ENCODE results near the gene EXOC6. TPM values are rescaled to one million over a fixed set of nuclear protein-coding genes. Genes with fewer than 3 reads are reported as not detected.
A peak's percentile ranks its signal among the peaks of the same experiment; 100 is the strongest.
"Not testable (repeated sequence)": the region's sequence is repeated elsewhere in the genome, so short reads cannot be mapped to it uniquely, and the experiment has no call there.

The EXOC6 gene
- total and polyA plus RNA-seq, 8 donors, result 1.7 to 21.3 (median 4.6) TPM

- 97 to 99% (median 97%) methylated on average over 4 of the region's 4 CpGs for WGBS, 5 donors
- H3K9me3 ChIP-seq, result no peaks in the 10 kb centered on the region
- no peak overlapping the region for H3K27ac ChIP-seq
- H3K4me1 ChIP-seq, result peaks cover 0 to 3% (median 0%) of the 10 kb centered on the region in 4 donors
- no peaks in the 10 kb centered on the region for H3K27me3 ChIP-seq
- no peak overlapping the region for H3K4me3 ChIP-seq
- TF ChIP-seq CTCF (IDR thresholded peaks at IDR 0.05) (no peak), POLR2A (IDR thresholded peaks at IDR 0.05) (no peak), EP300 (IDR thresholded peaks at IDR 0.05) (no peak), POLR2AphosphoS5 (IDR thresholded peaks at IDR 0.05) (no peak)
- no peak for DNase-seq
- peaks cover 0 to 14% (median 2%) of the 10 kb centered on the region in 4 donors for H3K36me3 ChIP-seq
- intact Hi-C loops (cut with DNase I; ENCODE audit: low total_unique reads), result no loop called here
Measured at GRCh38 chr10:92907280-92907679, 59.0 kb downstream of the EXOC6 start.

GRCh38 chr10:92912631-92913030 lies 64.3 kb downstream of the EXOC6 start:
- DNase-seq; H3K9me3 ChIP-seq; intact Hi-C loops (cut with DNase I; ENCODE audit: low total_unique reads); H3K27ac ChIP-seq; H3K4me3 ChIP-seq; H3K27me3 ChIP-seq; H3K4me1 ChIP-seq: not testable (repeated sequence)
- 48 to 83% (median 61%) methylated on average over 2 to 4 of the region's 4 CpGs for WGBS, 5 donors
- H3K36me3 ChIP-seq, result peaks cover 0 to 13% (median 8%) of the 10 kb centered on the region in 4 donors

GRCh38 chr10:92913973-92914372 lies 65.7 kb downstream of the EXOC6 start:
- intact Hi-C loops (cut with DNase I; ENCODE audit: low total_unique reads), result no loop called here
- Histone ChIP-seq H3K9me3 (no peaks in the 10 kb centered on the region), H3K27me3 (no peaks in the 10 kb centered on the region), H3K4me1 (no peaks in the 10 kb centered on the region), H3K27ac (no peak overlapping the region), H3K4me3 (no peak overlapping the region), H3K36me3 (peaks cover 0 to 20% (median 9%) of the 10 kb centered on the region in 4 donors)
- DNase-seq, result no peak
- TF ChIP-seq CTCF (IDR thresholded peaks at IDR 0.05) (no peak), POLR2AphosphoS5 (IDR thresholded peaks at IDR 0.05) (no peak)
- 77 to 82% (median 81%) methylated on average over 6 of the region's 6 CpGs for WGBS, 5 donors

GRCh38 chr10:92914478-92915325 lies 66.4 kb downstream of the EXOC6 start:
- H3K27ac ChIP-seq, result no peak overlapping the region
- peaks cover 0 to 19% (median 9%) of the 10 kb centered on the region in 4 donors for H3K36me3 ChIP-seq
- peak in 3 of 7 experiments; percentile 39 to 60 (median 46) for TF ChIP-seq CTCF (IDR thresholded peaks at IDR 0.05)
- TF ChIP-seq EP300 (IDR thresholded peaks at IDR 0.05), result no peak
- TF ChIP-seq POLR2AphosphoS5 (IDR thresholded peaks at IDR 0.05), result no peak
- TF ChIP-seq POLR2A (IDR thresholded peaks at IDR 0.05), result no peak
- no peaks in the 10 kb centered on the region for H3K4me1 ChIP-seq
- H3K27me3 ChIP-seq, result no peaks in the 10 kb centered on the region
- peak; percentile 42 to 69 for DNase-seq
- WGBS, 5 donors, result 77 to 81% (median 80%) methylated on average over 4 of the region's 4 CpGs
- no peak overlapping the region for H3K4me3 ChIP-seq
- intact Hi-C loops (cut with DNase I; ENCODE audit: low total_unique reads), result no loop called here
- no peaks in the 10 kb centered on the region for H3K9me3 ChIP-seq

GRCh38 chr10:92915892-92916291 lies 67.6 kb downstream of the EXOC6 start:
- Histone ChIP-seq H3K36me3 (peaks cover 0 to 26% (median 17%) of the 10 kb centered on the region in 4 donors), H3K4me1 (no peaks in the 10 kb centered on the region), H3K9me3 (peaks cover 0 to 11% (median 3%) of the 10 kb centered on the region in 4 donors), H3K4me3 (no peak overlapping the region), H3K27ac (no peak overlapping the region), H3K27me3 (no peaks in the 10 kb centered on the region)
- intact Hi-C loops (cut with DNase I; ENCODE audit: low total_unique reads), result no loop called here
- TF ChIP-seq EP300 (IDR thresholded peaks at IDR 0.05) (no peak), POLR2A (IDR thresholded peaks at IDR 0.05) (no peak), CTCF (IDR thresholded peaks at IDR 0.05) (no peak), POLR2AphosphoS5 (IDR thresholded peaks at IDR 0.05) (no peak)
- DNase-seq, result no peak
- 90 to 99% (median 97%) methylated on average over 3 of the region's 3 CpGs for WGBS, 5 donors
